WERI-Rb-1 (cell line): Measurements from ENCODE around the gene OCSTAMP.

ENCODE experiments used
- DNase-seq: peaks from one replicate; pipeline ENCODE4 v3.0.0-alpha.2; 2020
- H3K27ac ChIP-seq: fragments of 250-450 bp; sonication (Bioruptor Pico); 2 replicates; pipeline ENCODE4 v1.5.1; 2020; ENCODE audit warnings: mild to moderate bottlenecking, moderate library complexity
- H3K27me3 ChIP-seq: fragments of 250-450 bp; sonication (Bioruptor Pico); 2 replicates; pipeline ENCODE4 v1.5.1; 2021; ENCODE audit warnings: mild to moderate bottlenecking, low read depth, moderate library complexity; ENCODE audit not compliant: insufficient read depth, severe bottlenecking
- H3K36me3 ChIP-seq: fragments of 250-450 bp; sonication (Bioruptor Pico); 2 replicates; pipeline ENCODE4 v1.5.1; 2020; ENCODE audit warnings: mild to moderate bottlenecking, moderate library complexity
- H3K4me3 ChIP-seq: 2 replicates; pipeline ENCODE4 v1.5.1; 2011; ENCODE audit warnings: low read depth, mild to moderate bottlenecking, control low read depth, low read length
- H3K9me3 ChIP-seq: fragments of 250-450 bp; sonication (Bioruptor Pico); 2 replicates; pipeline ENCODE4 v1.5.1; 2021; ENCODE audit warnings: mild to moderate bottlenecking, moderate library complexity; ENCODE audit not compliant: severe bottlenecking
- TF ChIP-seq, protein P1 (sequence below): IDR thresholded peaks from 2 replicates; pipeline ENCODE4 v1.5.1; 2011; ENCODE audit warnings: low read depth, mild to moderate bottlenecking, control low read depth, inconsistent platforms, low read length

OCSTAMP gene

GRCh38 chr20:46566125-46566524, 15.7 kb upstream of the OCSTAMP start:
- no peak overlapping the region for H3K4me3 ChIP-seq
- DNase-seq, result no peak
- H3K36me3 ChIP-seq, result no peaks in the 10 kb centered on the region
- H3K27me3 ChIP-seq, result no peaks in the 10 kb centered on the region
- TF ChIP-seq, protein P1, sequence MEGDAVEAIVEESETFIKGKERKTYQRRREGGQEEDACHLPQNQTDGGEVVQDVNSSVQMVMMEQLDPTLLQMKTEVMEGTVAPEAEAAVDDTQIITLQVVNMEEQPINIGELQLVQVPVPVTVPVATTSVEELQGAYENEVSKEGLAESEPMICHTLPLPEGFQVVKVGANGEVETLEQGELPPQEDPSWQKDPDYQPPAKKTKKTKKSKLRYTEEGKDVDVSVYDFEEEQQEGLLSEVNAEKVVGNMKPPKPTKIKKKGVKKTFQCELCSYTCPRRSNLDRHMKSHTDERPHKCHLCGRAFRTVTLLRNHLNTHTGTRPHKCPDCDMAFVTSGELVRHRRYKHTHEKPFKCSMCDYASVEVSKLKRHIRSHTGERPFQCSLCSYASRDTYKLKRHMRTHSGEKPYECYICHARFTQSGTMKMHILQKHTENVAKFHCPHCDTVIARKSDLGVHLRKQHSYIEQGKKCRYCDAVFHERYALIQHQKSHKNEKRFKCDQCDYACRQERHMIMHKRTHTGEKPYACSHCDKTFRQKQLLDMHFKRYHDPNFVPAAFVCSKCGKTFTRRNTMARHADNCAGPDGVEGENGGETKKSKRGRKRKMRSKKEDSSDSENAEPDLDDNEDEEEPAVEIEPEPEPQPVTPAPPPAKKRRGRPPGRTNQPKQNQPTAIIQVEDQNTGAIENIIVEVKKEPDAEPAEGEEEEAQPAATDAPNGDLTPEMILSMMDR, result no peak
- no peak overlapping the region for H3K27ac ChIP-seq
- H3K9me3 ChIP-seq, result no peaks in the 10 kb centered on the region

DNA sequence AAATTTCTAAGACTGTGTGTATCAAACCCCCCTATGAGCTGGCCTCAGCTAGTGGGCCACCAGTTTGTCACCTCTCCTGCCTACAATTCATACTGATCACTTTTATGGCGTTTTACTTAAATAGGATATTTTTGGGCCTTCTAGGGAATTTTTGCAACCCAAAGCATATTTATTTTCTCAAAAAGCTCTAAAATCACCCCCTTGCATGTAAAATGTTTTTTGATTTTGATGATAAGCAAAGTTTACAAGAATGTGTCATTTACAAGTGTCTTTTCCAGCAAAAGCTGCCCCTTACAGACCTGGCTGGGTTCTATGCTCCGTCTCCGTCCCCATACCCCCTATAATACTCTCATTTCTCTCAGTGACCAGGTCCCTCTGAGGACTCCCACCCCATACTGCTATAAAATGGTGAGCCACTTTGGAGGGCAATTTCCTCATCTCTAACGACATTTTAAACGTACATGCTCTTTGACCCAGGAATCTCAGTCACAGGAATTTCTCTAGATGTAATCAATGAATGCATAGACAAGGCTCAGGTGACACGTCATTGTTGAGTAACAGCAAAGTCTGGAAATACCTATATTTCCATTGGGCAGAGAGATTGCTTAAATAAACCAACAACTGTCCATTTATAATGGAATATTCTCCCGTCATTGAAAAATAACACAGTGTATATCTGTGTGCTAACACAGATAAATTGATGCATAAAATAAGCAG, 13.9 kb upstream of the OCSTAMP start:
- H3K27ac ChIP-seq, result no peak overlapping the region
- H3K27me3 ChIP-seq, result no peaks in the 10 kb centered on the region
- H3K9me3 ChIP-seq, result no peaks in the 10 kb centered on the region
- no peak overlapping the region for H3K4me3 ChIP-seq
- DNase-seq, result no peak
- no peaks in the 10 kb centered on the region for H3K36me3 ChIP-seq
- TF ChIP-seq, protein P1, result no peak

DNA sequence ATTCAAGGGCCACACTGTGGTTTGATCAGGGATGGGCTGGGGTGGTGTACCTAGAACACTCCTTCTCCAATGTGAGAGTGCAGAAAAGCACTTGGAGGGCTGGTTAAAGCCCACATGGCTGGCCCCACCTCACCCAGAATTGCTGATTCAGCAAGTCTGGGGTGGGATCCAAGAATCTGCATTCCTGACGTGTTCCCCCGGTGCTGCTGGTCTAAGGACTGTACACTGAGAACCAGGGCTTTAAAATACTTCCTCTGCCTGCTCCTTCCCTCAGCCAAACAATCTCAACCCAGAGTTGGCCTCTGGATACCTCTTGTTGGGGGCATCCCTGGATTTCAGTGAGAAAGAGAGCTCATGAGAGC, 13.4 kb upstream of the OCSTAMP start:
- no peak for DNase-seq
- TF ChIP-seq, protein P1, result no peak
- no peaks in the 10 kb centered on the region for H3K36me3 ChIP-seq
- no peaks in the 10 kb centered on the region for H3K27me3 ChIP-seq
- H3K27ac ChIP-seq, result no peak overlapping the region
- no peaks in the 10 kb centered on the region for H3K9me3 ChIP-seq
- no peak overlapping the region for H3K4me3 ChIP-seq

DNA sequence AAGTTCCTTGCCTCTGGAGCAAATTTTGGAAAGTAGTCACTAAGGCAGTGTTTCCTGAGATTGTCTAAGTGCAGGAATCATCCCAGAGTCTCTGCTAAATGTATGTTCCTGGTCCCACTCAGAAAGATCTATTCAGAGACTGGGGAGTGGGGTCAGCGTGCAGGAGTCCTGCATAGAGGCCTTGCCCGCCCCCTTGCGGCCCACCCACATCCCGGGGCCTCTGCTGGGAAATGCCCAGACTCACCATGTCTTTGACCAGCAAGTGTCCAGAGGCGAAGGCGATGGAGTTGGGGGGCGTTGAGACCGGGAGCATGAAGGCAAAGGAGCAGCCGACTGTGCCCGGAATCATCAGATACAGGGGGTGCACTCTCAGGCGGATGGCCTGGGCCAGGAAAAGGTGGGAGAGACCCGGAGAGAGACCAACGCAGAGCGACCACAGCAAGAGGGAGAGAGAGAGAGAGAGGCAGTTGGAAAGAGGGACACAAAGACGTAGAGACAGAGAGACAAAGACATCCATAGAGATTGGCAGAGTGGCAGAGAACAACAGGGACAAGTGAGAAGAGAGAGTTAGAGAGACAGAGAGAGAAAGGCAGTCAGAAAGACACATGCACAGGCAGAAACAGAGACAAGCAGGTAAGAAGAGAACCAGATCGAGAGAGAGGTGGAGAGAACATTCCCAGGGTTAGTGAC, 12.9 kb upstream of the OCSTAMP start:
- no peaks in the 10 kb centered on the region for H3K36me3 ChIP-seq
- TF ChIP-seq, protein P1, result no peak
- H3K27me3 ChIP-seq, result no peaks in the 10 kb centered on the region
- DNase-seq, result no peak
- H3K27ac ChIP-seq, result peak overlapping the region; percentile 74
- H3K4me3 ChIP-seq, result peak overlapping the region; percentile 33
- no peaks in the 10 kb centered on the region for H3K9me3 ChIP-seq

GRCh38 chr20:46562373-46563169, 12.1 kb upstream of the OCSTAMP start:
- H3K4me3 ChIP-seq, result peak overlapping the region; percentile 33
- no peaks in the 10 kb centered on the region for H3K36me3 ChIP-seq
- no peaks in the 10 kb centered on the region for H3K9me3 ChIP-seq
- DNase-seq, result peak; percentile 73
- H3K27ac ChIP-seq, result peak overlapping the region; percentile 74
- H3K27me3 ChIP-seq, result no peaks in the 10 kb centered on the region
- TF ChIP-seq, protein P1, result peak; percentile 77
